ENCODE results near the gene ATOSA.
A peak's percentile ranks its signal among the peaks of the same experiment; 100 is the strongest.

Gene ATOSA

GRCh38 chr15:52681441-52681840, 2.3 kb upstream of the ATOSA start:
- no peak for DNase-seq

- DNase-seq, result no peak
Measured at GRCh38 chr15:52680761-52681160, 1.6 kb upstream of the ATOSA start.

GRCh38 chr15:52680041-52680391, 828 bp upstream of the ATOSA start:
- DNase-seq, result no peak

- peak; percentile 64 for DNase-seq
Measured at GRCh38 chr15:52678468-52679231, 538 bp downstream of the ATOSA start.

- peak; percentile 67 for DNase-seq
Measured at GRCh38 chr15:52677593-52678467, 1.4 kb downstream of the ATOSA start.

- no peak for DNase-seq
Measured at GRCh38 chr15:52674831-52675230, 4.4 kb downstream of the ATOSA start.

- DNase-seq, result no peak
Measured at GRCh38 chr15:52673734-52674133, 5.5 kb downstream of the ATOSA start.

GRCh38 chr15:52673312-52673711, 5.9 kb downstream of the ATOSA start:
- DNase-seq, result no peak

GRCh38 chr15:52672661-52673060, 6.5 kb downstream of the ATOSA start:
- no peak for DNase-seq

- no peak for DNase-seq
Measured at GRCh38 chr15:52670087-52670486, 9.1 kb downstream of the ATOSA start.

GRCh38 chr15:52668133-52668532, 11.1 kb downstream of the ATOSA start:
- DNase-seq, result no peak

GRCh38 chr15:52667597-52667996, 11.6 kb downstream of the ATOSA start:
- DNase-seq, result no peak

- DNase-seq, result no peak
Measured at GRCh38 chr15:52663536-52664294, 15.5 kb downstream of the ATOSA start.

GRCh38 chr15:52661909-52662308, 17.3 kb downstream of the ATOSA start:
- no peak for DNase-seq

GRCh38 chr15:52660192-52660591, 19.0 kb downstream of the ATOSA start:
- DNase-seq, result no peak

- DNase-seq, result peak; percentile 41
Measured at GRCh38 chr15:52658955-52659354, 20.2 kb downstream of the ATOSA start.

- no peak for DNase-seq
Measured at GRCh38 chr15:52657338-52657737, 21.9 kb downstream of the ATOSA start.

- no peak for DNase-seq
Measured at GRCh38 chr15:52656412-52656811, 22.8 kb downstream of the ATOSA start.

- DNase-seq, result no peak
Measured at GRCh38 chr15:52653431-52653964, 25.7 kb downstream of the ATOSA start.

- DNase-seq, result no peak
Measured at GRCh38 chr15:52652984-52653383, 26.2 kb downstream of the ATOSA start.

GRCh38 chr15:52652286-52652685, 26.9 kb downstream of the ATOSA start:
- DNase-seq, result no peak

- peak; percentile 45 for DNase-seq
Measured at GRCh38 chr15:52651868-52652267, 27.3 kb downstream of the ATOSA start.

- DNase-seq, result no peak
Measured at GRCh38 chr15:52651114-52651513, 28.1 kb downstream of the ATOSA start.
